GM12878 (cell line): ENCODE data around the gene RAB22A.

ENCODE experiments used
- BHLHE40 ChIP-seq, 2 experiments: fragments of 450-650 bp in 1 of 2; IDR thresholded peaks; 2 replicates each; pipeline ENCODE4 v1.6.1; 2011 to 2017; ENCODE audit warnings: low read depth in 2 of 2, borderline replicate concordance in 1 of 2, improper control_type of control experiment in 1 of 2, low read length in 1 of 2, mild to moderate bottlenecking in 1 of 2
- CREB1 ChIP-seq: IDR thresholded peaks from 2 replicates; pipeline ENCODE4 v1.6.1; 2012; ENCODE audit warnings: low read depth, mild to moderate bottlenecking, inconsistent platforms
- EZH2 ChIP-seq: IDR thresholded peaks from 2 replicates; pipeline ENCODE4 v1.6.1; 2012; ENCODE audit warnings: low read depth, mild to moderate bottlenecking, control low read depth, inconsistent platforms, low read length, borderline replicate concordance; ENCODE audit not compliant: control insufficient read depth
- FOS ChIP-seq: IDR thresholded peaks from 3 replicates; pipeline ENCODE4 v1.6.1; 2011; ENCODE audit warnings: borderline replicate concordance; ENCODE audit not compliant: insufficient read length; ENCODE audit errors: extremely low read depth
- GABPA ChIP-seq: IDR thresholded peaks from 2 replicates; pipeline ENCODE4 v1.6.1; 2014; ENCODE audit warnings: antibody characterized with exemption, low read depth, mild to moderate bottlenecking, inconsistent platforms
- IKZF1 ChIP-seq: fragments of 450-650 bp; conservative IDR thresholded peaks from 2 replicates; pipeline ENCODE4 v1.6.1; 2017; ENCODE audit warnings: antibody characterized with exemption, mild to moderate bottlenecking
- MYB ChIP-seq: fragments of 150-350 bp; IDR thresholded peaks from 2 replicates; pipeline ENCODE4 v1.6.1; 2014; ENCODE audit warnings: mild to moderate bottlenecking, low read depth, low read length, borderline replicate concordance
- SIX5 ChIP-seq: IDR thresholded peaks from 2 replicates; pipeline ENCODE4 v1.6.1; 2011; ENCODE audit warnings: mild to moderate bottlenecking, low read depth, low read length, moderate library complexity; ENCODE audit not compliant: severe bottlenecking
- STAT1 ChIP-seq: fragments of 450-650 bp; conservative IDR thresholded peaks from 2 replicates; pipeline ENCODE4 v1.6.1; 2014; ENCODE audit warnings: antibody characterized with exemption, mild to moderate bottlenecking
- TCF7 ChIP-seq: IDR thresholded peaks from 2 replicates; pipeline ENCODE4 v1.6.1; 2014; ENCODE audit warnings: antibody characterized with exemption, borderline replicate concordance
- YBX1 ChIP-seq: fragments of 450-650 bp; IDR thresholded peaks from 2 replicates; pipeline ENCODE4 v1.6.1; 2016; ENCODE audit warnings: antibody characterized with exemption
- ZNF384 ChIP-seq: IDR thresholded peaks from 2 replicates; pipeline ENCODE4 v1.6.1; 2012; ENCODE audit warnings: low read depth, mild to moderate bottlenecking, low read length, improper control_type of control experiment, borderline replicate concordance
- TF ChIP-seq, protein P1 (sequence below), 3 experiments: IDR thresholded peaks in 2 of 3; conservative IDR thresholded peaks in 1 of 3; 2 replicates each; pipeline ENCODE4 v1.5.1; 2011; ENCODE audit warnings: low read depth in 3 of 3, low read length in 3 of 3, mild to moderate bottlenecking in 3 of 3, control low read depth in 2 of 3, moderate library complexity in 2 of 3, inconsistent platforms in 1 of 3, mixed read lengths in 1 of 3; ENCODE audit not compliant: control insufficient read depth in 2 of 3, insufficient read depth in 1 of 3; ENCODE audit errors: extremely low read depth in 1 of 3
- TF ChIP-seq, protein P2 (sequence below): IDR thresholded peaks from 2 replicates; pipeline ENCODE4 v1.6.1; 2011; ENCODE audit warnings: borderline replicate concordance, low read depth, mild to moderate bottlenecking, moderate library complexity, low read length; ENCODE audit not compliant: insufficient read depth, poor library complexity, severe bottlenecking

DNA sequence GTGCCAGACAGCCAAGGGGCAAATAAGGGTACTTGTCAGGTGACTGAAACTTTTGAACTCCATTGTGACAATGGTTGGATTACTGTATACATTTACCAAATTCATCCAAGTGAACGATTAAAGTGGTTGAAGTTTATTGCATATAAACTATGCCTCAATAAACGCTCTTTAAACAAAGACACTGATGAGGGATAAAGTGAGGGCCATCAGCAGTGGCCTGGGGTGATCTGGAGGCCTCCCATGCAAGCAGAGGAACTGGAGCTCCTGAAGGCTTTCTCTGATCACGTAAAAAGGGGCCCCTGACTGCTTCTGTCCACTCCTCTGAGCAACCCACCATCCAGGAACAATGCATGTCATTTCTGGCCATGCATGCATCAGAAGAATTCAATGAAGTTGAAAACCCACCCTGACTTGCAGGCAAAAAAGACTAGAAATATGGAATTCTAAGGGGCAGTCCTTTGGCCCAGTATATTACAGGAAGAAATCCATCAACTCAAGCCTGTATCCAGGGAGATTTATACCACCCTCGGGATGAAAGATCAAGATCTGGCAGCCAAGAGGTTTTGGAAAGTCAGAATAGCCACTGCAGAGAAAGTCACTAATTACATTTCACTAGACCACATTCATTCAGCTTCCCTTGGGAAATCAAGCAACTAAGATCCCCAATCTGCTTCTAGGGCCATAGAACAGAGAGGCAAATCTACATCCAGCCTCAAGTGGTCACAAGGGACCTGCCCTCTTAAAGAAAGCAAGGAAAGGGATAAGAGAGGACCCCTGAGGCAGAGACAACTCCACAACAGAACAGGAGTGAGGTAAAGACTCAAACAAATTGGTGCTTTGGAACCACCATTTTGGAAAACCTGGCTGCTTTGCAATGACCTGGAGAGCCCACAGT, 31.7 kb upstream of the RAB22A start:
- TF ChIP-seq STAT1: no peak
- no peak for TF ChIP-seq EZH2
- no peak for TF ChIP-seq MYB
- TF ChIP-seq ZNF384: no peak
- no peak for TF ChIP-seq FOS
- no peak for TF ChIP-seq YBX1
- TF ChIP-seq, protein P1, sequence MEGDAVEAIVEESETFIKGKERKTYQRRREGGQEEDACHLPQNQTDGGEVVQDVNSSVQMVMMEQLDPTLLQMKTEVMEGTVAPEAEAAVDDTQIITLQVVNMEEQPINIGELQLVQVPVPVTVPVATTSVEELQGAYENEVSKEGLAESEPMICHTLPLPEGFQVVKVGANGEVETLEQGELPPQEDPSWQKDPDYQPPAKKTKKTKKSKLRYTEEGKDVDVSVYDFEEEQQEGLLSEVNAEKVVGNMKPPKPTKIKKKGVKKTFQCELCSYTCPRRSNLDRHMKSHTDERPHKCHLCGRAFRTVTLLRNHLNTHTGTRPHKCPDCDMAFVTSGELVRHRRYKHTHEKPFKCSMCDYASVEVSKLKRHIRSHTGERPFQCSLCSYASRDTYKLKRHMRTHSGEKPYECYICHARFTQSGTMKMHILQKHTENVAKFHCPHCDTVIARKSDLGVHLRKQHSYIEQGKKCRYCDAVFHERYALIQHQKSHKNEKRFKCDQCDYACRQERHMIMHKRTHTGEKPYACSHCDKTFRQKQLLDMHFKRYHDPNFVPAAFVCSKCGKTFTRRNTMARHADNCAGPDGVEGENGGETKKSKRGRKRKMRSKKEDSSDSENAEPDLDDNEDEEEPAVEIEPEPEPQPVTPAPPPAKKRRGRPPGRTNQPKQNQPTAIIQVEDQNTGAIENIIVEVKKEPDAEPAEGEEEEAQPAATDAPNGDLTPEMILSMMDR (IDR thresholded peaks at IDR 0.05 in 2 of 3, conservative IDR thresholded peaks at IDR 0.05 in 1 of 3; ENCODE audit: control insufficient read depth in 2 of 3, extremely low read depth in 1 of 3, insufficient read depth in 1 of 3, low read depth in 3 of 3, low read length in 3 of 3): no peak
- no peak for TF ChIP-seq IKZF1
- no peak for TF ChIP-seq GABPA
- TF ChIP-seq TCF7: no peak
- TF ChIP-seq SIX5: no peak
- TF ChIP-seq CREB1: no peak
- TF ChIP-seq, protein P2, sequence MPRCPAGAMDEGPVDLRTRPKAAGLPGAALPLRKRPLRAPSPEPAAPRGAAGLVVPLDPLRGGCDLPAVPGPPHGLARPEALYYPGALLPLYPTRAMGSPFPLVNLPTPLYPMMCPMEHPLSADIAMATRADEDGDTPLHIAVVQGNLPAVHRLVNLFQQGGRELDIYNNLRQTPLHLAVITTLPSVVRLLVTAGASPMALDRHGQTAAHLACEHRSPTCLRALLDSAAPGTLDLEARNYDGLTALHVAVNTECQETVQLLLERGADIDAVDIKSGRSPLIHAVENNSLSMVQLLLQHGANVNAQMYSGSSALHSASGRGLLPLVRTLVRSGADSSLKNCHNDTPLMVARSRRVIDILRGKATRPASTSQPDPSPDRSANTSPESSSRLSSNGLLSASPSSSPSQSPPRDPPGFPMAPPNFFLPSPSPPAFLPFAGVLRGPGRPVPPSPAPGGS: no peak
- TF ChIP-seq BHLHE40 (IDR thresholded peaks at IDR 0.05; ENCODE audit: borderline replicate concordance in 1 of 2, low read depth in 2 of 2, low read length in 1 of 2): no peak
